Activated CD8-positive, alpha-beta T cell treated with anti-CD3 and anti-CD28 coated beads for 36 hours (primary cell): Measurements from ENCODE around the gene NEU3. TPM values are rescaled to one million over a fixed set of nuclear protein-coding genes. Genes with fewer than 3 reads are reported as not detected.

Experiments used
- ATAC-seq: fragments of 200-7000 bp; cut with Tn5 transposase; one replicate; pipeline ENCODE4 v1.10.0; 2021; ENCODE audit warnings: mild to moderate bottlenecking, moderate library complexity
- CTCF ChIA-PET: fragments of 350-600 bp; sonication (Branson Sonifier 250); formaldehyde crosslinking; loops from one replicate; lab custom pipeline; 2021; ENCODE audit warnings: antibody characterized with exemption; lab: Charles Lee
- POLR2A ChIA-PET: fragments of 350-600 bp; sonication (Branson Sonifier 250); formaldehyde crosslinking; loops from one replicate; lab custom pipeline; 2021; ENCODE audit warnings: antibody characterized with exemption; lab: Charles Lee
- DNase-seq: peaks from one replicate; pipeline ENCODE4 v3.0.0-alpha.2; 2020
- H3K27ac Mint-ChIP-seq: one replicate; pipeline ENCODE4 v1.8.0; 2021; ENCODE audit warnings: mild to moderate bottlenecking, mixed read lengths
- H3K27me3 Mint-ChIP-seq: one replicate; pipeline ENCODE4 v1.8.0; 2021; ENCODE audit warnings: mixed read lengths
- H3K36me3 Mint-ChIP-seq: one replicate; pipeline ENCODE4 v1.8.0; 2021; ENCODE audit warnings: low read depth, mixed read lengths
- H3K4me1 Mint-ChIP-seq: one replicate; pipeline ENCODE4 v1.8.0; 2021; ENCODE audit warnings: low read depth, mixed read lengths
- H3K4me3 Mint-ChIP-seq: one replicate; pipeline ENCODE4 v1.8.0; 2021; ENCODE audit warnings: mild to moderate bottlenecking, moderate library complexity, mixed read lengths
- H3K9me3 Mint-ChIP-seq: one replicate; pipeline ENCODE4 v1.8.0; 2021; ENCODE audit warnings: mixed read lengths
- CTCF ChIP-seq: fragments of 200-600 bp; IDR thresholded peaks from one replicate; pipeline ENCODE4 v1.8.0; 2022; ENCODE audit warnings: antibody characterized with exemption, mild to moderate bottlenecking
- intact Hi-C: fragments of 100-400 bp; cut with micrococcal nuclease; formaldehyde crosslinking; loops from one replicate; pipeline ENCODE4 v1.10.0; 2022
- total RNA-seq, 2 experiments: library from RNA; stranded (reverse); gene quantifications; one replicate each; pipeline ENCODE4 v1.2.3, GENCODE V29; 2021

NEU3 gene
- total RNA-seq, 2 experiments from 2014 or later = 18.6 to 19.4 TPM

- ChIA-PET POLR2A (no interaction called here), CTCF (interaction anchor here (0.6 to 3.9 kb wide), 12 partner anchors 10 to 210 kb away, joined by 3 to 28 read pairs (median 4); no protein-coding TSS in a partner anchor)
- no peak overlapping the region for H3K4me3 Mint-ChIP-seq
- no peaks in the 10 kb centered on the region for H3K27me3 Mint-ChIP-seq
- H3K9me3 Mint-ChIP-seq = no peaks in the 10 kb centered on the region
- no peaks in the 10 kb centered on the region for H3K36me3 Mint-ChIP-seq
- TF ChIP-seq CTCF = no peak
- H3K27ac Mint-ChIP-seq = no peak overlapping the region
- intact Hi-C loops = no loop called here
- peaks cover 2% of the 10 kb centered on the region for H3K4me1 Mint-ChIP-seq
- ATAC-seq = no peak
- no peak for DNase-seq
These were observed 43.8 kb downstream of the NEU3 start for GRCh38 chr11:75032550-75032935.

GRCh38 chr11:75033916-75034315, 45.2 kb downstream of the NEU3 start:
- Mint-ChIP-seq H3K9me3 (no peaks in the 10 kb centered on the region), H3K27ac (no peak overlapping the region), H3K4me1 (peaks cover 2% of the 10 kb centered on the region), H3K36me3 (no peaks in the 10 kb centered on the region), H3K27me3 (no peaks in the 10 kb centered on the region), H3K4me3 (no peak overlapping the region)
- CTCF ChIA-PET = interaction anchor here (3.4 to 3.9 kb wide), 2 partner anchors 12 to 104 kb away, joined by 23 to 28 read pairs; no protein-coding TSS in a partner anchor
- ATAC-seq (no peak), DNase-seq (no peak)
- POLR2A ChIA-PET = no interaction called here
- intact Hi-C loops = no loop called here
- TF ChIP-seq CTCF = no peak

GRCh38 chr11:75035256-75035655, 46.5 kb downstream of the NEU3 start:
- POLR2A ChIA-PET = no interaction called here
- Mint-ChIP-seq H3K27ac (no peak overlapping the region), H3K27me3 (no peaks in the 10 kb centered on the region), H3K36me3 (no peaks in the 10 kb centered on the region), H3K4me1 (peaks cover 2% of the 10 kb centered on the region), H3K9me3 (no peaks in the 10 kb centered on the region), H3K4me3 (no peak overlapping the region)
- DNase-seq (no peak), ATAC-seq (no peak)
- CTCF ChIA-PET = interaction anchor here (0.9 to 1.6 kb wide), 3 partner anchors 12 to 213 kb away, joined by 3 to 7 read pairs (median 5); no protein-coding TSS in a partner anchor
- no peak for TF ChIP-seq CTCF
- intact Hi-C loops = no loop called here

- CTCF ChIA-PET = interaction anchor here (0.9 to 1.6 kb wide), 5 partner anchors 13 to 212 kb away, joined by 3 to 7 read pairs (median 5); no protein-coding TSS in a partner anchor
- no peak for TF ChIP-seq CTCF
- peaks cover 3% of the 10 kb centered on the region for H3K9me3 Mint-ChIP-seq
- peaks cover 2% of the 10 kb centered on the region for H3K27me3 Mint-ChIP-seq
- H3K27ac Mint-ChIP-seq = no peak overlapping the region
- POLR2A ChIA-PET = no interaction called here
- H3K36me3 Mint-ChIP-seq = no peaks in the 10 kb centered on the region
- intact Hi-C loops = no loop called here
- ATAC-seq (no peak), DNase-seq (no peak)
- H3K4me1 Mint-ChIP-seq = peaks cover 2% of the 10 kb centered on the region
- no peak overlapping the region for H3K4me3 Mint-ChIP-seq
These were observed 47.3 kb downstream of the NEU3 start for GRCh38 chr11:75035911-75036565.

- DNase-seq = no peak
- Mint-ChIP-seq H3K4me1 (peaks cover 2% of the 10 kb centered on the region), H3K4me3 (no peak overlapping the region), H3K9me3 (peaks cover 5% of the 10 kb centered on the region), H3K27ac (no peak overlapping the region), H3K36me3 (no peaks in the 10 kb centered on the region), H3K27me3 (peaks cover 5% of the 10 kb centered on the region)
- TF ChIP-seq CTCF = no peak
- intact Hi-C loops = no loop called here
- no peak for ATAC-seq
- POLR2A ChIA-PET = no interaction called here
- CTCF ChIA-PET = no interaction called here
These were observed 51.5 kb downstream of the NEU3 start for GRCh38 chr11:75040167-75040770.
